B cell (primary cell): ENCODE results near the gene PCNX3. TPM values are rescaled to one million over a fixed set of nuclear protein-coding genes. Genes with fewer than 3 reads are reported as not detected.

Source experiments
- ATAC-seq: fragments of 200-7000 bp; cut with Tn5 transposase; one replicate; pipeline ENCODE4 v1.10.0; 2021; ENCODE audit warnings: low read depth, mild to moderate bottlenecking, moderate number of reproducible peaks, moderate library complexity
- CTCF ChIA-PET: fragments of 350-600 bp; sonication (Branson Sonifier 250); formaldehyde crosslinking; loops from one replicate; lab custom pipeline; 2021; ENCODE audit warnings: antibody characterized with exemption, inconsistent platforms; lab: Charles Lee
- POLR2A ChIA-PET: fragments of 350-600 bp; sonication (Branson Sonifier 250); formaldehyde crosslinking; loops from one replicate; lab custom pipeline; 2021; ENCODE audit warnings: antibody characterized with exemption; lab: Charles Lee
- DNase-seq: peaks from one replicate; pipeline ENCODE4 v3.0.0; 2013
- H2AFZ ChIP-seq: 2 replicates; pipeline ENCODE4 v1.6.1; 2012; ENCODE audit warnings: mild to moderate bottlenecking, low read depth, low read length; ENCODE audit not compliant: insufficient read depth, poor library complexity, severe bottlenecking
- H3K27ac ChIP-seq, 2 donors: 1 replicate in 1 of 2; 2 replicates in 1 of 2; pipeline ENCODE4 v1.5.1; 2012 to 2013; ENCODE audit warnings: low read length in 2 of 2, mild to moderate bottlenecking in 2 of 2, moderate library complexity in 1 of 2
- H3K27me3 ChIP-seq, 4 experiments: fragments of 200-600 bp in 1 of 4; sonication (generic) in 1 of 4; replicated peaks in 1 of 4; 1 replicate in 2 of 4; 2 replicates in 2 of 4; pipeline versions ENCODE4 v1.6.1 to v1.7.0; 2013 to 2016; ENCODE audit warnings: low read length in 3 of 4, mild to moderate bottlenecking in 2 of 4, mixed read lengths in 1 of 4, moderate library complexity in 1 of 4; ENCODE audit not compliant: insufficient read depth in 4 of 4, control insufficient read depth in 3 of 4; ENCODE audit errors: control extremely low read depth in 1 of 4
- H3K36me3 ChIP-seq, 2 experiments: replicated peaks in 1 of 2; 1 replicate in 1 of 2; 2 replicates in 1 of 2; pipeline versions ENCODE4 v1.6.1 to v1.7.1; 2013; ENCODE audit warnings: low read length in 1 of 2; ENCODE audit not compliant: insufficient read depth in 2 of 2, control insufficient read depth in 1 of 2; ENCODE audit errors: control extremely low read depth in 1 of 2, extremely low read depth in 1 of 2
- H3K4me1 ChIP-seq, 2 donors: fragments of 200-600 bp in 1 of 2; sonication (generic) in 1 of 2; 1 replicate in 1 of 2; 2 replicates in 1 of 2; pipeline versions ENCODE4 v1.5.1 to v1.6.1; 2013 to 2017; ENCODE audit warnings: low read length in 2 of 2; ENCODE audit not compliant: control insufficient read depth in 2 of 2, insufficient read depth in 2 of 2
- H3K4me2 ChIP-seq: replicated peaks from 2 replicates; pipeline ENCODE3; 2012; ENCODE audit warnings: mild to moderate bottlenecking, low read depth, low read length; ENCODE audit not compliant: poor library complexity, severe bottlenecking
- H3K4me3 ChIP-seq, 5 experiments: fragments of 200-600 bp in 1 of 5; sonication (generic) in 1 of 5; 1 replicate in 3 of 5; 2 replicates in 2 of 5; pipeline versions ENCODE4 v1.5.1 to v1.7.0; 2011 to 2016; ENCODE audit warnings: low read length in 4 of 5, mild to moderate bottlenecking in 4 of 5, low read depth in 2 of 5, control low read depth in 1 of 5, moderate library complexity in 1 of 5; ENCODE audit not compliant: insufficient read depth in 1 of 5; ENCODE audit errors: control extremely low read depth in 1 of 5, extremely low read depth in 1 of 5
- H3K79me2 ChIP-seq: fragments of 200-600 bp; sonication (generic); one replicate; pipeline ENCODE4 v1.6.0; 2016; ENCODE audit warnings: low read length; ENCODE audit not compliant: control insufficient read depth, insufficient read depth
- H3K9ac ChIP-seq: fragments of 200-600 bp; sonication (generic); 2 replicates; pipeline ENCODE4 v1.6.1; 2017; ENCODE audit warnings: mild to moderate bottlenecking, low read length, moderate library complexity
- H3K9me3 ChIP-seq, 3 donors: one replicate each; pipeline versions ENCODE4 v1.6.1 to v1.7.1; 2013; ENCODE audit warnings: low read length in 2 of 3; ENCODE audit not compliant: control insufficient read depth in 2 of 3, insufficient read depth in 1 of 3; ENCODE audit errors: control extremely low read depth in 1 of 3
- H4K20me1 ChIP-seq: 2 replicates; pipeline ENCODE4 v1.6.0; 2012; ENCODE audit warnings: mild to moderate bottlenecking, low read length; ENCODE audit not compliant: insufficient read depth, control insufficient read depth, poor library complexity, severe bottlenecking
- H3K27ac Mint-ChIP-seq: one replicate; pipeline ENCODE4 v1.8.0; 2021; ENCODE audit warnings: mixed read lengths
- H3K27me3 Mint-ChIP-seq: one replicate; pipeline ENCODE4 v1.8.0; 2021; ENCODE audit warnings: mixed read lengths
- H3K4me1 Mint-ChIP-seq: one replicate; pipeline ENCODE4 v1.8.0; 2021; ENCODE audit warnings: mixed read lengths
- H3K4me3 Mint-ChIP-seq: one replicate; pipeline ENCODE4 v1.8.0; 2021; ENCODE audit warnings: mixed read lengths
- H3K9me3 Mint-ChIP-seq: one replicate; pipeline ENCODE4 v1.8.0; 2022; ENCODE audit warnings: mixed read lengths; ENCODE audit not compliant: insufficient read depth
- CTCF ChIP-seq: fragments of 200-600 bp; IDR thresholded peaks from one replicate; pipeline ENCODE4 v1.8.0; 2022; ENCODE audit warnings: antibody characterized with exemption, mild to moderate bottlenecking
- EZH2 ChIP-seq: IDR thresholded peaks from 2 replicates; pipeline ENCODE4 v1.6.1; 2012; ENCODE audit warnings: borderline replicate concordance, low read depth, mild to moderate bottlenecking, moderate library complexity, low read length; ENCODE audit not compliant: insufficient read depth, poor library complexity, severe bottlenecking
- WGBS: methylation state at CpG from one replicate; pipeline ENCODE4 v1.1.5; 2013; ENCODE audit warnings: missing lambda C conversion rate; ENCODE audit not compliant: insufficient coverage; 5-methylcytosine and 5-hydroxymethylcytosine counted together
- intact Hi-C: fragments of 100-400 bp; cut with micrococcal nuclease; formaldehyde crosslinking; loops from one replicate; pipeline ENCODE4 v1.10.0; 2022
- polyA plus RNA-seq: library from polyadenylated mRNA; depleted of rRNA; stranded (reverse); fragments of >200 nt; gene quantifications from 2 replicates; pipeline ENCODE4 v1.2.3, GENCODE V29; 2012
- total RNA-seq, 2 donors: library from RNA; stranded (reverse); fragments of 120-200 nt in 1 of 2; gene quantifications; 1 replicate in 1 of 2; 2 replicates in 1 of 2; pipeline versions ENCODE4 v1.2.3 to v1.2.4, GENCODE V29; 2013 to 2022

The PCNX3 gene
- total and polyA plus RNA-seq, 2 donors (not counting 1 experiment from before 2014, with no cell fraction given): 61.5 to 62.8 TPM

DNA sequence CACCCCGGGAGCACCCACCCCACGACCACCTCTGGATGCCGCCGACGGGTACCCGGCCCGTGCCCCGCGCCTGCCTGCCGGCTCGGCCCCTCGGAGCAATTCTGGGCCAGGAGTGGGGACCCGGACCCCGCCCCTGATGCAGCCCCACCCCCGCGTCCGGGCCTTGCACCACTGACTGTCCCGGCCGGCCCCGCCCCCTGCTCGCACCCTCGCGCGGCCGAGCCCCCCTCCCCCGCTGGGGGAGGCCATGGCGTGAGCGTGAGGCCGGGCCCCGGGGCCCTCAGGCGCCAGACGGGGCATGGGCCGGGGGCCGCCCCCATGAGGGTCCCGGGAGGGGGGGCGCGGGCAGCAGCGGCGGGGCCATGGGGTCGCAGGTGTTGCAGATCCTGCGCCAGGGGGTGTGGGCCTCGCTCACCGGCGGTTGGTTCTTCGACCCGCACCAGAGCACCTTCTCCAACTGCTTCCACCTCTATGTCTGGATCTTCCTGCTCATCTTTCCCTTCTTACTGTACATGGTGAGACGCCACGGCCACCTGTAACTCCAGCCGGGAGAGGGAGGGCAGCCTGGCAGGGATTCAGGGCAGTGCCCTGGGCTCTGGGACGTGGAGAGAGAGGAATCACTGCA lies 486 bp downstream of the PCNX3 start:
- Mint-ChIP-seq H3K4me1 (peaks cover 44% of the 10 kb centered on the region), H3K27ac (peak overlapping the region; percentile 97), H3K27me3 (no peaks in the 10 kb centered on the region), H3K4me3 (peak overlapping the region; percentile 98), H3K9me3 (no peaks in the 10 kb centered on the region)
- H3K4me2 ChIP-seq: peak overlapping the region; percentile 84
- H3K9ac ChIP-seq: peak overlapping the region; percentile 92
- intact Hi-C loops: loop anchor here (1.0 to 10.0 kb wide), 15 partner anchors 22 to 501 kb away; partner anchors contain the start of genes BANF1, CFL1, EIF1AD and KAT5
- peak overlapping the region; percentile 85 to 89 for H3K27ac ChIP-seq
- WGBS: under 1% methylated on average over 44 of the region's 50 CpGs
- no peak for ATAC-seq
- H2AFZ ChIP-seq: peak overlapping the region; percentile 69
- CTCF ChIA-PET: interaction anchor here (0.6 to 3.8 kb wide), 11 partner anchors 10 to 442 kb away, joined by 3 to 21 read pairs (median 7); partner anchors contain the start of genes CCDC85B, EHBP1L1, FIBP and MUS81
- peaks cover 33 to 40% of the 10 kb centered on the region in 2 donors for H3K4me1 ChIP-seq
- H3K4me3 ChIP-seq: peak overlapping the region; percentile 43 to 92 (median 88)
- peaks cover 0 to 52% of the 10 kb centered on the region in 2 experiments for H3K36me3 ChIP-seq
- peaks cover 59% of the 10 kb centered on the region for H4K20me1 ChIP-seq
- no peak for DNase-seq
- H3K9me3 ChIP-seq: no peaks in the 10 kb centered on the region
- POLR2A ChIA-PET: interaction anchor here (0.6 to 3.9 kb wide), 12 partner anchors 10 to 274 kb away, joined by 3 to 28 read pairs (median 6); partner anchors contain the start of genes CCDC85B, FAM89B and RELA
- H3K79me2 ChIP-seq: peaks cover 85% of the 10 kb centered on the region
- H3K27me3 ChIP-seq: no peaks in the 10 kb centered on the region
- no peak for TF ChIP-seq CTCF
- TF ChIP-seq EZH2: no peak

DNA sequence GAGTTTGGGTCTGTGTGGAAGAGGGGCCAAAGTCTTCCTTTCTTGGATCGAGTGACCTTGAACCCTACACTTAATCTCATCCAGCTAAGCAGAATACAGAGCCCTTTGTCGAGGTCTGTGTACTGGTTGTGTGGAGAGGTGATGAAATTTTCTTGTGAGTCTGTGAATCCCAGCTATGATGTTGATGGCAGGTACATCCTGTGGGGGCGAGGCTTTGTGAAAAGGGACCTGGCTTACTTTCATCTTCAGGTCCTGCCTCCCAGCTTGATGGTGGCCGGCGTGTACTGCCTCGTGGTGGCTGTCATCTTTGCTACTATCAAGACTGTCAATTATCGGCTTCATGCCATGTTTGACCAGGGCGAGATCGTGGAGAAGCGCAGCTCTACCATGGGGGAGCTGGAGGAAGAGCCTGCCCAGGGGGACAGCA lies 1.0 kb downstream of the PCNX3 start:
- 79% methylated on average over 9 of the region's 10 CpGs for WGBS
- Mint-ChIP-seq H3K4me3 (peak overlapping the region; percentile 94), H3K27ac (peak overlapping the region; percentile 94), H3K27me3 (no peaks in the 10 kb centered on the region), H3K4me1 (peaks cover 39% of the 10 kb centered on the region), H3K9me3 (no peaks in the 10 kb centered on the region)
- Histone ChIP-seq H3K4me3 (peak overlapping the region; percentile 37 to 92 (median 88)), H3K27ac (peak overlapping the region; percentile 48 to 89), H3K4me1 (peaks cover 27 to 35% of the 10 kb centered on the region in 2 donors), H3K27me3 (no peaks in the 10 kb centered on the region), H2AFZ (no peak overlapping the region), H3K9me3 (no peaks in the 10 kb centered on the region), H4K20me1 (peaks cover 54% of the 10 kb centered on the region), H3K79me2 (peaks cover 81% of the 10 kb centered on the region), H3K9ac (peak overlapping the region; percentile 92), H3K4me2 (peak overlapping the region; percentile 84), H3K36me3 (peaks cover 0 to 53% of the 10 kb centered on the region in 2 experiments)
- ATAC-seq (no peak), DNase-seq (no peak)
- ChIA-PET POLR2A (interaction anchor here (0.6 to 1.1 kb wide), 3 partner anchors 22 to 95 kb away, joined by 3 to 5 read pairs (median 3); no protein-coding TSS in a partner anchor), CTCF (interaction anchor here (0.6 to 1.5 kb wide), 3 partner anchors 10 to 443 kb away, joined by 3 to 8 read pairs (median 3); no protein-coding TSS in a partner anchor)
- TF ChIP-seq EZH2 (no peak), CTCF (no peak)
- intact Hi-C loops: loop anchor here (5.0 to 10.0 kb wide), 2 partner anchors 484 to 502 kb away; partner anchors contain the start of genes SYVN1, TM7SF2 and ZNHIT2
